Neutrophil (primary cell): ENCODE data around the gene BARX2.

Experiments
- H3K27ac ChIP-seq: fragments of 200-600 bp; sonication (generic); 2 replicates; pipeline ENCODE4 v1.5.1; 2016; ENCODE audit warnings: mild to moderate bottlenecking, moderate library complexity
- H3K27me3 ChIP-seq: fragments of 200-600 bp; sonication (generic); 2 replicates; pipeline ENCODE4 v1.6.0; 2016; ENCODE audit warnings: mild to moderate bottlenecking
- H3K36me3 ChIP-seq: fragments of 200-600 bp; sonication (generic); 2 replicates; pipeline ENCODE4 v1.5.1; 2017
- H3K4me1 ChIP-seq, 2 experiments: fragments of 200-600 bp in 1 of 2; sonication (generic) in 1 of 2; 1 replicate in 1 of 2; 2 replicates in 1 of 2; pipeline versions ENCODE4 v1.5.1 to v1.6.1; 2013 to 2016; ENCODE audit warnings: low read depth in 1 of 2, low read length in 1 of 2, mild to moderate bottlenecking in 1 of 2, moderate library complexity in 1 of 2; ENCODE audit not compliant: control insufficient read depth in 1 of 2, insufficient read depth in 1 of 2
- H3K4me3 ChIP-seq, 2 experiments: fragments of 200-600 bp in 1 of 2; sonication (generic) in 1 of 2; 1 replicate in 1 of 2; 2 replicates in 1 of 2; pipeline ENCODE4 v1.5.1; 2013 to 2016; ENCODE audit warnings: low read depth in 1 of 2, low read length in 1 of 2, mild to moderate bottlenecking in 1 of 2, moderate library complexity in 1 of 2
- H3K9me3 ChIP-seq: fragments of 200-600 bp; sonication (generic); 2 replicates; pipeline ENCODE4 v1.5.1; 2016
- TF ChIP-seq, protein P1 (sequence below): fragments of 200-600 bp; sonication (generic); IDR thresholded peaks from 2 replicates; pipeline ENCODE4 v1.5.1; 2016; ENCODE audit warnings: antibody characterized with exemption

BARX2 gene

DNA sequence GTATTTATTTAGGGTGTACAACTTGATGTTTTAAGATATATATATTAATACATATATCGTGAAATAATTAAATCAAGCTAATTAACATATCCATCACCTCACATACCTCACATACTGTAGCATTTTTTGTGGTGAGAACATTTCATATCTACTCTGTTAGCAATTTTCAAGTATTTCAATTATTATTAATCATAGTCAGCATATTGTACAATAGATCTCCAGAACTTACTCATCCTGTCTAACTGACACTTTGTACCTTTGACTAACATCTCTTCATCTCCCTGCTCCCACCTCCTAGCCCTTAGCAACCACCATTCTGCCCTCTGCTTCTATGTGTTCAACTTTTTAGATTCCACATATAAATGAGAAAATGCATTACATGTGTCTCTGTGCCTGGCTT, 108.4 kb downstream of the BARX2 start:
- no peaks in the 10 kb centered on the region for H3K4me1 ChIP-seq
- no peak overlapping the region for H3K4me3 ChIP-seq
- no peaks in the 10 kb centered on the region for H3K36me3 ChIP-seq
- no peaks in the 10 kb centered on the region for H3K9me3 ChIP-seq
- no peak overlapping the region for H3K27ac ChIP-seq
- H3K27me3 ChIP-seq = no peaks in the 10 kb centered on the region
- TF ChIP-seq, protein P1, sequence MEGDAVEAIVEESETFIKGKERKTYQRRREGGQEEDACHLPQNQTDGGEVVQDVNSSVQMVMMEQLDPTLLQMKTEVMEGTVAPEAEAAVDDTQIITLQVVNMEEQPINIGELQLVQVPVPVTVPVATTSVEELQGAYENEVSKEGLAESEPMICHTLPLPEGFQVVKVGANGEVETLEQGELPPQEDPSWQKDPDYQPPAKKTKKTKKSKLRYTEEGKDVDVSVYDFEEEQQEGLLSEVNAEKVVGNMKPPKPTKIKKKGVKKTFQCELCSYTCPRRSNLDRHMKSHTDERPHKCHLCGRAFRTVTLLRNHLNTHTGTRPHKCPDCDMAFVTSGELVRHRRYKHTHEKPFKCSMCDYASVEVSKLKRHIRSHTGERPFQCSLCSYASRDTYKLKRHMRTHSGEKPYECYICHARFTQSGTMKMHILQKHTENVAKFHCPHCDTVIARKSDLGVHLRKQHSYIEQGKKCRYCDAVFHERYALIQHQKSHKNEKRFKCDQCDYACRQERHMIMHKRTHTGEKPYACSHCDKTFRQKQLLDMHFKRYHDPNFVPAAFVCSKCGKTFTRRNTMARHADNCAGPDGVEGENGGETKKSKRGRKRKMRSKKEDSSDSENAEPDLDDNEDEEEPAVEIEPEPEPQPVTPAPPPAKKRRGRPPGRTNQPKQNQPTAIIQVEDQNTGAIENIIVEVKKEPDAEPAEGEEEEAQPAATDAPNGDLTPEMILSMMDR = no peak

DNA sequence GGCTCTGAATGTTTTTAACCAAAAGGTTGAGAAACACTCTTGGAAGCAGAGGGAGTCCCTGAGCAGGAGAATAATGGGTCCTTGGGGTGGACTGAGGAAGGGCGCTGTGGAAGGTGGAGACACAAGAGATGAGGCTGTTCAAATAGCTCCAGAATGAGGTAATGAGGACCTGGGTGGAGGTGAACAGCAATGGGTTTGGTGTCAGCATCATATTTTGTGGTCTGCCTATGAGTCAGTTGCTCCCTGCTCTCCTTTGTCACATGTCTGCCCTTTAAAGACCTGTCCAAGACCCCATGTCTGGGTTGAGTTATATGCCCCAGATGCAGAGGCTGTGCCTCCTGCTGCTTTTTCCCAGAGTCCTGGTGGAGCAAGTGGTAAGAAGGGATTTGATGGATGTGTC, 113.6 kb downstream of the BARX2 start:
- H3K27me3 ChIP-seq = no peaks in the 10 kb centered on the region
- no peaks in the 10 kb centered on the region for H3K4me1 ChIP-seq
- no peak overlapping the region for H3K4me3 ChIP-seq
- TF ChIP-seq, protein P1 = no peak
- no peaks in the 10 kb centered on the region for H3K9me3 ChIP-seq
- no peaks in the 10 kb centered on the region for H3K36me3 ChIP-seq
- no peak overlapping the region for H3K27ac ChIP-seq

DNA sequence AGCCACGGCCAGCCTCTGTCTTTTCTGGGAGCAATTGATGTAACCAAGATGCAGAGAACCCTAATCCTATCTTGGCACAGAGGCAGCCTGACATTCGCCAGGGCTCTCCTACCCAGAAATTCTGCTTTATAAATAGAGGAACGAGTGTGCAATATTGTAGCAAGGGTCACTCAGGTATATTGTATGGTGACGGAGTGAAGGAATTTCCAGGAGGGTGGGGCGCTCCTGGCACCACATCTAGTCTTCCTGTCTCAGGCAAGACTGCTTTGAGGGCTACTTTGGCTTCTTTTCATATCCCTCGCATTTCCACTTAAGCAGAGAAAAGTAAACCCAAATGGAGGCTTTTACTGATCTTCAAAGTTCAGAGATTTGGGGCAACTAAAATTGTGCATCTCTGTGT, 114.4 kb downstream of the BARX2 start:
- Histone ChIP-seq H3K4me3 (no peak overlapping the region), H3K4me1 (no peaks in the 10 kb centered on the region), H3K9me3 (no peaks in the 10 kb centered on the region), H3K36me3 (no peaks in the 10 kb centered on the region), H3K27ac (no peak overlapping the region), H3K27me3 (no peaks in the 10 kb centered on the region)
- TF ChIP-seq, protein P1 = no peak

DNA sequence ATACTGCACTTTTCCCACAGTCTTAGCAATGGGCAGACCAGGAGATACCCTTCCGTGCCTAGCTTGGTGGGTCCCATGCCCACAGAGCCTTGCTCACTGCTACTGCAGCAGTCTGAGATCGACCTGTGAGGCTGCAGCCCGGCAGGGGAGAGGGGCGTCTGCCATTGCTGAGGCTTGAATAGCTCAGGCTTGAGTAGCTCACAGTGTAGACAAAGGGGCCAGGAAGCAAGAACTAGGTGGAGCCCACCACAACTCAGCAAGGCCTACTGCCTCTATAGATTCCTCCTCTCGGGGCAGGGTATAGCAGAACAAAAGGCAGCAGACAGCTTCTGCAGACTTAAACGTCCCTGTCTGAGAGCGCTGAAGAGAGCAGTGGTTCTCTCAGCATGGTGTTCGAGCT, 118.1 kb downstream of the BARX2 start:
- no peaks in the 10 kb centered on the region for H3K4me1 ChIP-seq
- H3K4me3 ChIP-seq = no peak overlapping the region
- H3K36me3 ChIP-seq = no peaks in the 10 kb centered on the region
- TF ChIP-seq, protein P1 = no peak
- H3K27me3 ChIP-seq = no peaks in the 10 kb centered on the region
- no peak overlapping the region for H3K27ac ChIP-seq
- no peaks in the 10 kb centered on the region for H3K9me3 ChIP-seq
